ENCODE measurements around the gene ITPR1.

Gene ITPR1

GRCh38 chr3:4655145-4656045, 162.2 kb downstream of the ITPR1 start:
- no peak for FAIRE-seq

- FAIRE-seq: no peak
These were observed 162.9 kb downstream of the ITPR1 start for GRCh38 chr3:4656059-4656458.

- FAIRE-seq: no peak
These were observed 163.6 kb downstream of the ITPR1 start for GRCh38 chr3:4656626-4657328.

- FAIRE-seq: no peak
These were observed 167.8 kb downstream of the ITPR1 start for GRCh38 chr3:4660936-4661335.

GRCh38 chr3:4664412-4664811, 171.3 kb downstream of the ITPR1 start:
- no peak for FAIRE-seq

- no peak for FAIRE-seq
These were observed 172.0 kb downstream of the ITPR1 start for GRCh38 chr3:4665197-4665596.

- no peak for FAIRE-seq
These were observed 172.9 kb downstream of the ITPR1 start for GRCh38 chr3:4666071-4666470.

- FAIRE-seq: no peak
These were observed 177.2 kb downstream of the ITPR1 start for GRCh38 chr3:4670352-4670751.

GRCh38 chr3:4672725-4673275, 179.7 kb downstream of the ITPR1 start:
- FAIRE-seq: no peak

GRCh38 chr3:4674216-4674615, 181.1 kb downstream of the ITPR1 start:
- no peak for FAIRE-seq

GRCh38 chr3:4675704-4676103, 182.6 kb downstream of the ITPR1 start:
- no peak for FAIRE-seq

- no peak for FAIRE-seq
These were observed 185.2 kb downstream of the ITPR1 start for GRCh38 chr3:4678320-4678719.

- FAIRE-seq: no peak
These were observed 187.1 kb downstream of the ITPR1 start for GRCh38 chr3:4680227-4680691.

- no peak for FAIRE-seq
These were observed 187.7 kb downstream of the ITPR1 start for GRCh38 chr3:4680871-4681300.

GRCh38 chr3:4681301-4681700, 188.2 kb downstream of the ITPR1 start:
- no peak for FAIRE-seq

GRCh38 chr3:4684117-4684516, 191.0 kb downstream of the ITPR1 start:
- no peak for FAIRE-seq

GRCh38 chr3:4684976-4685375, 191.8 kb downstream of the ITPR1 start:
- FAIRE-seq: no peak

- no peak for FAIRE-seq
These were observed 192.7 kb downstream of the ITPR1 start for GRCh38 chr3:4685673-4686345.

- no peak for FAIRE-seq
These were observed 193.5 kb downstream of the ITPR1 start for GRCh38 chr3:4686619-4687018.

- no peak for FAIRE-seq
These were observed 194.0 kb downstream of the ITPR1 start for GRCh38 chr3:4687167-4687566.

GRCh38 chr3:4687596-4687995, 194.4 kb downstream of the ITPR1 start:
- no peak for FAIRE-seq

- no peak for FAIRE-seq
These were observed 195.3 kb downstream of the ITPR1 start for GRCh38 chr3:4688411-4688810.

GRCh38 chr3:4689021-4689420, 195.9 kb downstream of the ITPR1 start:
- FAIRE-seq: no peak
